OCI-M1 (cell line): Measurements from ENCODE around the gene OR1F1.

Experiments used
- DNase-seq: peaks from one replicate; lab custom pipeline; 2025; lab: John Stamatoyannopoulos, UW

OR1F1 gene

GRCh38 chr16:3198334-3199072 is 10.5 kb downstream of the OR1F1 start:
- DNase-seq, result no peak

- no peak for DNase-seq
Observed at GRCh38 chr16:3202903-3203539, 15.0 kb downstream of the OR1F1 start.

- DNase-seq, result peak; percentile 25
Observed at GRCh38 chr16:3205939-3206338, 17.9 kb downstream of the OR1F1 start.

- DNase-seq, result no peak
Observed at GRCh38 chr16:3207086-3207953, 19.3 kb downstream of the OR1F1 start.

- no peak for DNase-seq
Observed at GRCh38 chr16:3212006-3212405, 24.0 kb downstream of the OR1F1 start.

- DNase-seq, result no peak
Observed at GRCh38 chr16:3212567-3212966, 24.6 kb downstream of the OR1F1 start.

- DNase-seq, result no peak
Observed at GRCh38 chr16:3214904-3215600, 27.0 kb downstream of the OR1F1 start.

GRCh38 chr16:3215601-3216262 is 27.7 kb downstream of the OR1F1 start:
- no peak for DNase-seq

- DNase-seq, result no peak
Observed at GRCh38 chr16:3216263-3216640, 28.2 kb downstream of the OR1F1 start.

GRCh38 chr16:3220839-3221238 is 32.8 kb downstream of the OR1F1 start:
- DNase-seq, result no peak

GRCh38 chr16:3223913-3224515 is 36.0 kb downstream of the OR1F1 start:
- peak; percentile 16 for DNase-seq

GRCh38 chr16:3234543-3234856 is 46.5 kb downstream of the OR1F1 start:
- no peak for DNase-seq

- DNase-seq, result peak; percentile 97
Observed at GRCh38 chr16:3234857-3235561, 47.0 kb downstream of the OR1F1 start, which contains the start of gene ZNF200. Gene ZNF200, minus strand, starts transcription at chr16:3235158. Its CDS starts 1,403 bp downstream, at chr16:3233755.

- peak; percentile 97 for DNase-seq
Observed at GRCh38 chr16:3235856-3236669, 48.1 kb downstream of the OR1F1 start.

GRCh38 chr16:3241761-3242160 is 53.8 kb downstream of the OR1F1 start:
- no peak for DNase-seq

GRCh38 chr16:3242709-3243108 is 54.7 kb downstream of the OR1F1 start:
- DNase-seq, result no peak

GRCh38 chr16:3243882-3244281 is 55.9 kb downstream of the OR1F1 start:
- no peak for DNase-seq

GRCh38 chr16:3246002-3246401 is 58.0 kb downstream of the OR1F1 start:
- DNase-seq, result no peak

- DNase-seq, result no peak
Observed at GRCh38 chr16:3246876-3247275, 58.9 kb downstream of the OR1F1 start.

GRCh38 chr16:3248596-3248995 is 60.6 kb downstream of the OR1F1 start:
- no peak for DNase-seq
